Ovary (tissue), 3 donors: ENCODE data around the gene RPN2.

ENCODE experiments used
- POLR2A ChIP-seq: fragments of 450-650 bp; IDR thresholded peaks from one replicate; pipeline ENCODE4 v1.6.1; 2017; ENCODE audit warnings: antibody characterized with exemption, mild to moderate bottlenecking, moderate library complexity
- TF ChIP-seq, protein P1 (sequence below), 3 donors: fragments of 450-650 bp in 2 of 3; fragments of 200-600 bp in 1 of 3; IDR thresholded peaks; one replicate each; pipeline versions ENCODE4 v1.5.1 to v1.8.0; 2016 to 2022; ENCODE audit warnings: antibody characterized with exemption in 3 of 3, mild to moderate bottlenecking in 1 of 3
- donor health status: DM: no; HTN: no; CAD: no.

DNA sequence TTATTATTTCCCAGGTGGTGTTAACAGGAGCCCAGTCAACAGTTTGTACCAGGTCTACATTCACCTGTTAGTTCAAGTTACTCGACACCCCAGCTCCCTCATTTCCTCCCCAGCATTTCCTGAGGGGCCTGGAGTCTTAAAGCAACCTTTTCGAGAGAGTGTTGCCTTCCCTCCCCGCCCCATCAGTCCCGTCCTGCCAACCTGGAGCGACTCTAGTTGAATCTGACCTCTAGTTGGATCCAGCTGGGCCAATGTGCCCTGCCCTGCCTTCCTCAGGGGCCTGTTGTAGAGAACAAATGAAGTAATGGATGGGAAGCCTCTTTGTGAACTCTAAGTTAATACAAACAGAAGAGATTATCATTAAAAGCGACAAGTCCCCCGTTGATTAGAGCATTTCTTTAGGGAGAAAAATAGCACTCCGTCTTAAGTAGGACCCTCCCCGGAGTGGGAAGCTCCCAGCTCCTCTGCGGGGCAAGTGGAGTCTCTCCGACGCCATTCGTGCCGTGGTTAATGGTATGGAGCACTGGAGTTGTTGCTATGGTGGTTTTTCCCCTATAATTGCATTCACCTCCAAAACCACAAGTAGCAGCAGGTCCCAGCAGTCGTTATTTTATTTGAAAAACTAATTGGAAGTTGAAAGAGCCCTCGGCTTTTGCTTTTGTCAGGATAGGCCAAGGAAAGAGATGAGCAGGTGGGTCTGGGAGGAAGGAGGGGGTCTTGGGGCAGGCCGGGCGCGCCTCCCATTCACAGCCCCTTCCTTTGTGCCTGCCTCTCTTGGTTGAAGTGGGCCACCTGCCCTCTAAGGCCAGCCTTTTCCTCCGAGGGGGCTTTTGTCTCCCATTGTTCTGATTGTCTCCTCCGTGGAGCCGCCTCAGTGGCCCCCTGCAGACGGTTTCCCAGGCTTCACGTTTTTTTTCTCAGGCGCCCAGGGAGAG lies 66.4 kb downstream of the RPN2 start:
- TF ChIP-seq POLR2A: no peak
- TF ChIP-seq, protein P1, sequence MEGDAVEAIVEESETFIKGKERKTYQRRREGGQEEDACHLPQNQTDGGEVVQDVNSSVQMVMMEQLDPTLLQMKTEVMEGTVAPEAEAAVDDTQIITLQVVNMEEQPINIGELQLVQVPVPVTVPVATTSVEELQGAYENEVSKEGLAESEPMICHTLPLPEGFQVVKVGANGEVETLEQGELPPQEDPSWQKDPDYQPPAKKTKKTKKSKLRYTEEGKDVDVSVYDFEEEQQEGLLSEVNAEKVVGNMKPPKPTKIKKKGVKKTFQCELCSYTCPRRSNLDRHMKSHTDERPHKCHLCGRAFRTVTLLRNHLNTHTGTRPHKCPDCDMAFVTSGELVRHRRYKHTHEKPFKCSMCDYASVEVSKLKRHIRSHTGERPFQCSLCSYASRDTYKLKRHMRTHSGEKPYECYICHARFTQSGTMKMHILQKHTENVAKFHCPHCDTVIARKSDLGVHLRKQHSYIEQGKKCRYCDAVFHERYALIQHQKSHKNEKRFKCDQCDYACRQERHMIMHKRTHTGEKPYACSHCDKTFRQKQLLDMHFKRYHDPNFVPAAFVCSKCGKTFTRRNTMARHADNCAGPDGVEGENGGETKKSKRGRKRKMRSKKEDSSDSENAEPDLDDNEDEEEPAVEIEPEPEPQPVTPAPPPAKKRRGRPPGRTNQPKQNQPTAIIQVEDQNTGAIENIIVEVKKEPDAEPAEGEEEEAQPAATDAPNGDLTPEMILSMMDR (IDR thresholded peaks at IDR 0.05): no peak
